Erythroblast (primary cell): ENCODE results near the gene NKAIN2.

Experiments used
- GATA1 ChIP-seq: IDR thresholded peaks from 2 replicates; pipeline ENCODE4 v1.6.1; 2011; ENCODE audit warnings: low read depth, mild to moderate bottlenecking, control low read depth, low read length, moderate library complexity
- POLR2A ChIP-seq: IDR thresholded peaks from 2 replicates; pipeline ENCODE4 v1.6.1; 2011; ENCODE audit warnings: mild to moderate bottlenecking, low read length

- no peak for TF ChIP-seq POLR2A
- no peak for TF ChIP-seq GATA1
Observed at GRCh38 chr6:123759472-123759871, 44.2 kb upstream of the NKAIN2 start.
